ENCODE results near the gene DMRT2. TPM values are rescaled to one million over a fixed set of nuclear protein-coding genes. Genes with fewer than 3 reads are reported as not detected.

Gene DMRT2
- total RNA-seq, 1 experiment from 2014 or later, result not detected

- Histone ChIP-seq H3K23me2 (ENCODE audit: insufficient read length, low read depth, low read length, poor library complexity, severe bottlenecking) (no peaks in the 10 kb centered on the region), H4K8ac (replicated peaks; ENCODE audit: insufficient read length, low read depth, low read length) (no peak overlapping the region)
These were observed 15.0 kb downstream of the DMRT2 start for GRCh38 chr9:1065130-1065529.

More at GRCh38 chr9:1065130-1065529, 15.0 kb downstream of the DMRT2 start:
- H2BK120ac ChIP-seq (ENCODE audit: low read depth, low read length, poor library complexity, severe bottlenecking), result no peak overlapping the region
- H4K5ac ChIP-seq (ENCODE audit: insufficient read length, low read depth, low read length), result no peak overlapping the region
- no peaks in the 10 kb centered on the region for H3K4me1 ChIP-seq (ENCODE audit: insufficient read depth, low read length)
- H3K27me3 ChIP-seq (ENCODE audit: insufficient read depth, low read length), result no peaks in the 10 kb centered on the region
- TF ChIP-seq CTCF (conservative IDR thresholded peaks at IDR 0.05), result no peak
- no peak overlapping the region for H2BK15ac ChIP-seq (ENCODE audit: low read depth, low read length)
- H3K4me2 ChIP-seq (ENCODE audit: insufficient read depth, insufficient read length, low read length), result no peak overlapping the region
- peaks cover 6% of the 10 kb centered on the region for H3K9me3 ChIP-seq (ENCODE audit: control insufficient read depth, low read depth, low read length)
- H3K9me3 Mint-ChIP-seq, result peaks cover 30 to 41% of the 10 kb centered on the region in 2 experiments
- peaks cover 20% of the 10 kb centered on the region for H3K27me3 Mint-ChIP-seq (ENCODE audit: low read depth)
- no peaks in the 10 kb centered on the region for H3K79me2 ChIP-seq (ENCODE audit: insufficient read depth, low read length)
- H4K91ac ChIP-seq (ENCODE audit: insufficient read length, low read depth, low read length), result no peak overlapping the region
- WGBS (ENCODE audit: extremely low coverage, insufficient read length, low lambda C conversion rate), result no CpG with 5 or more reads among the region's 2 CpGs
- H4K20me1 ChIP-seq (ENCODE audit: control insufficient read depth, insufficient read depth, insufficient read length), result no peaks in the 10 kb centered on the region
- no peaks in the 10 kb centered on the region for H3K79me1 ChIP-seq (ENCODE audit: insufficient read depth, low read depth, low read length, poor library complexity, severe bottlenecking)
- no peak overlapping the region for H3K14ac ChIP-seq (ENCODE audit: insufficient read depth, low read length)
- no peak overlapping the region for H2AK5ac ChIP-seq (ENCODE audit: insufficient read length, low read length)
- H2AFZ ChIP-seq (ENCODE audit: low read length), result no peak overlapping the region
- H3K18ac ChIP-seq (ENCODE audit: insufficient read length, low read depth, low read length), result no peak overlapping the region
- H3T11ph ChIP-seq (ENCODE audit: low read length), result no peak overlapping the region
- no peak overlapping the region for H3K56ac ChIP-seq (ENCODE audit: insufficient read length, low read depth, low read length)
- H3K23ac ChIP-seq (ENCODE audit: insufficient read length, low read depth, low read length), result no peak overlapping the region
- peaks cover 0 to 6% (median 2%) of the 10 kb centered on the region in 3 experiments; a peak in 4 of 7 replicates for H3K36me3 Mint-ChIP-seq (ENCODE audit: insufficient read depth in 1 of 3, low read depth in 3 of 3)
- H3K4ac ChIP-seq (ENCODE audit: low read depth, low read length), result no peak overlapping the region
- H2BK12ac ChIP-seq (ENCODE audit: insufficient read length, low read depth, low read length), result no peak overlapping the region
- H3K9ac ChIP-seq (ENCODE audit: extremely low read depth, insufficient read length, low read length), result no peak overlapping the region
- no peak overlapping the region for H3K27ac ChIP-seq (ENCODE audit: insufficient read length, low read depth, low read length)
- H3K27ac Mint-ChIP-seq, result no peak overlapping the region
- no peak overlapping the region for H2BK5ac ChIP-seq (ENCODE audit: insufficient read length, low read length)
- H3K4me3 Mint-ChIP-seq, result no peak overlapping the region
- no peaks in the 10 kb centered on the region for H3K4me1 Mint-ChIP-seq
- no peak overlapping the region for H2BK20ac ChIP-seq (ENCODE audit: low read depth, low read length, poor library complexity, severe bottlenecking)
- DNase-seq, result no peak
